Measurements from ENCODE around the gene ABCC9. TPM values are rescaled to one million over a fixed set of nuclear protein-coding genes. Genes with fewer than 3 reads are reported as not detected.
"Not testable (repeated sequence)": the region's sequence is repeated elsewhere in the genome, so short reads cannot be mapped to it uniquely, and the experiment has no call there.

ABCC9 gene
- total RNA-seq, 4 donors from 2014 or later, result 39.7 to 118 (median 78.4) TPM

- Histone ChIP-seq H3K9me3 (no peaks in the 10 kb centered on the region), H3K36me3 (no peaks in the 10 kb centered on the region), H3K4me1 (no peaks in the 10 kb centered on the region), H3K27ac (no peak overlapping the region), H3K27me3 (no peaks in the 10 kb centered on the region), H3K4me3 (no peak overlapping the region)
- DNase-seq, result no peak
- intact Hi-C loops (cut with DNase I; ENCODE audit: low total_unique reads), result no loop called here
- TF ChIP-seq POLR2A (IDR thresholded peaks at IDR 0.05), result no peak
- TF ChIP-seq, protein P1, sequence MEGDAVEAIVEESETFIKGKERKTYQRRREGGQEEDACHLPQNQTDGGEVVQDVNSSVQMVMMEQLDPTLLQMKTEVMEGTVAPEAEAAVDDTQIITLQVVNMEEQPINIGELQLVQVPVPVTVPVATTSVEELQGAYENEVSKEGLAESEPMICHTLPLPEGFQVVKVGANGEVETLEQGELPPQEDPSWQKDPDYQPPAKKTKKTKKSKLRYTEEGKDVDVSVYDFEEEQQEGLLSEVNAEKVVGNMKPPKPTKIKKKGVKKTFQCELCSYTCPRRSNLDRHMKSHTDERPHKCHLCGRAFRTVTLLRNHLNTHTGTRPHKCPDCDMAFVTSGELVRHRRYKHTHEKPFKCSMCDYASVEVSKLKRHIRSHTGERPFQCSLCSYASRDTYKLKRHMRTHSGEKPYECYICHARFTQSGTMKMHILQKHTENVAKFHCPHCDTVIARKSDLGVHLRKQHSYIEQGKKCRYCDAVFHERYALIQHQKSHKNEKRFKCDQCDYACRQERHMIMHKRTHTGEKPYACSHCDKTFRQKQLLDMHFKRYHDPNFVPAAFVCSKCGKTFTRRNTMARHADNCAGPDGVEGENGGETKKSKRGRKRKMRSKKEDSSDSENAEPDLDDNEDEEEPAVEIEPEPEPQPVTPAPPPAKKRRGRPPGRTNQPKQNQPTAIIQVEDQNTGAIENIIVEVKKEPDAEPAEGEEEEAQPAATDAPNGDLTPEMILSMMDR (IDR thresholded peaks at IDR 0.05), result no peak
These were observed 128.1 kb downstream of the ABCC9 start for GRCh38 chr12:21813125-21813524.

GRCh38 chr12:21812340-21812739, 128.9 kb downstream of the ABCC9 start:
- H3K36me3 ChIP-seq; H3K9me3 ChIP-seq; intact Hi-C loops (cut with DNase I; ENCODE audit: low total_unique reads); H3K27me3 ChIP-seq; H3K4me3 ChIP-seq; H3K4me1 ChIP-seq; DNase-seq; H3K27ac ChIP-seq: not testable (repeated sequence)

DNA sequence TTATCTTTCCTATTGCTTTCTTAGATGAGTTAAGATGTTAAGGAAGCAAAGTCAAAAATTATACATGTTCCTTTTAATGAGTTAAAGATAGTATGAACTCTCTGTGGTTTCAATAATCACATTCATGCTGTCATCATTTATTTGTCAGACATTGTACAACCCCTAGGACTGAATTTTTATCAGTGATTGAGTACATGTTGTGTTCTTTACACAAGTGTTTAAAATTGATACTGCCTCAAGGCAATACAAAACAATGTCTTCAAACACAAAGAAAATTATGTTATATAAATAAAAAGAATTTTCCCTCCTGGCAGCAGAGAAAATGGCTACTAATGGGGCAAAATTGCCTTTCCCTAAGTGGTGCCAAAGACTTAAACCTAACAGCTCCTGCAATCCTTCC, 132.1 kb downstream of the ABCC9 start:
- no peak for DNase-seq
- Histone ChIP-seq H3K27me3 (no peaks in the 10 kb centered on the region), H3K9me3 (no peaks in the 10 kb centered on the region), H3K4me1 (no peaks in the 10 kb centered on the region), H3K36me3 (no peaks in the 10 kb centered on the region), H3K27ac (no peak overlapping the region), H3K4me3 (no peak overlapping the region)
- TF ChIP-seq, protein P1 (IDR thresholded peaks at IDR 0.05), result no peak
- no peak for TF ChIP-seq POLR2A (IDR thresholded peaks at IDR 0.05)
- intact Hi-C loops (cut with DNase I; ENCODE audit: low total_unique reads), result no loop called here

GRCh38 chr12:21806255-21806654, 135.0 kb downstream of the ABCC9 start:
- no peak for DNase-seq
- Histone ChIP-seq H3K4me3 (no peak overlapping the region), H3K4me1 (no peaks in the 10 kb centered on the region), H3K9me3 (no peaks in the 10 kb centered on the region), H3K36me3 (no peaks in the 10 kb centered on the region), H3K27ac (no peak overlapping the region), H3K27me3 (no peaks in the 10 kb centered on the region)
- intact Hi-C loops (cut with DNase I; ENCODE audit: low total_unique reads), result no loop called here
- no peak for TF ChIP-seq POLR2A (IDR thresholded peaks at IDR 0.05)
- TF ChIP-seq, protein P1 (IDR thresholded peaks at IDR 0.05), result no peak

DNA sequence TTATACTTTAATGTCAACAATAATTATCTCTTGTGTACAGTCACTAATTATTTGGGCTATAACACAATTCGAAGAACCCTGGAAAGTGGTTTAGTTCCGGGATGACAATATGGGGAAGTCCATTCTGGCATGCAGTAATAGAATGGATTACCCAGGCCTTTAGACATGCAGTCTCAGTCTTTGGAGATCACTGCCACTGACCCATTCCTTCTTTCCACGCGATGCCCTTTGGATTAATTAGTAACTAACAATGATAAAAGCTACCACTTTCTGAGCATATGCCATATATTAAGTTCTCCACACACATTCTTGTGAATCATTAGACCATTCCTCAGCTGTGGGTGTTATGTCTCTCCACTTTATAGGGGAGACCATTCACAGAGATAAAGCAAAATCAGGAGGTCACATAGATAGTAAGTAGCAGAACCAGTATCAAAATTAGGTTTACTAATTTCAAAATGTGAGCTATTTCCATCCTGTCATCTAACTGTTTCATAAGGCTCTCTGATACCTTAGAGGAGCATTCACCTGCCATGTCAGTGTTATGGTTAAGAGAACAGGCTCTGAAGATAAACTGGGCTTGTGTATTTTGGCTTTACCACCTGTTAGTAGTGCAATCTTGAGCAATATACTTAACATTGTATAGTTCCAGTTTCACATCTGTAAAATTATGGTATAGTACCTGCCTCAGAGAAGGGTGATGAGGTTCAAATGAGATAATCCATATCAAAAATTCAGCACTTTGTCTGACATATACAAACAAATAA, 139.5 kb downstream of the ABCC9 start:
- DNase-seq, result no peak
- Histone ChIP-seq H3K36me3 (no peaks in the 10 kb centered on the region), H3K4me3 (no peak overlapping the region), H3K4me1 (no peaks in the 10 kb centered on the region), H3K27ac (no peak overlapping the region), H3K9me3 (no peaks in the 10 kb centered on the region), H3K27me3 (no peaks in the 10 kb centered on the region)
- intact Hi-C loops (cut with DNase I; ENCODE audit: low total_unique reads), result no loop called here
- TF ChIP-seq, protein P1 (IDR thresholded peaks at IDR 0.05), result no peak
- TF ChIP-seq POLR2A (IDR thresholded peaks at IDR 0.05), result no peak
